Right renal cortex interstitium (tissue), 3 donors: ENCODE measurements around the gene EPB41. TPM values are rescaled to one million over a fixed set of nuclear protein-coding genes. Genes with fewer than 3 reads are reported as not detected.

Source experiments
- DNase-seq, 3 donors: peaks; one replicate each; pipeline ENCODE4 v3.0.0-alpha.2; 2013; ENCODE audit warnings: low read depth in 3 of 3, low spot score in 2 of 3
- polyA plus RNA-seq, 3 donors: library from polyadenylated mRNA; unstranded; fragments of 120-200 nt; gene quantifications; one replicate each; pipeline ENCODE4 v1.2.1, GENCODE V29; 2013; ENCODE audit not compliant: insufficient read length in 3 of 3

Gene EPB41
- polyA plus RNA-seq, 3 donors = 55.8 to 57.9 (median 56.5) TPM

GRCh38 chr1:28890435-28890834, 23.9 kb upstream of the EPB41 start:
- DNase-seq = no peak

- DNase-seq = no peak
These were observed 23.5 kb upstream of the EPB41 start for GRCh38 chr1:28890836-28891235.

DNA sequence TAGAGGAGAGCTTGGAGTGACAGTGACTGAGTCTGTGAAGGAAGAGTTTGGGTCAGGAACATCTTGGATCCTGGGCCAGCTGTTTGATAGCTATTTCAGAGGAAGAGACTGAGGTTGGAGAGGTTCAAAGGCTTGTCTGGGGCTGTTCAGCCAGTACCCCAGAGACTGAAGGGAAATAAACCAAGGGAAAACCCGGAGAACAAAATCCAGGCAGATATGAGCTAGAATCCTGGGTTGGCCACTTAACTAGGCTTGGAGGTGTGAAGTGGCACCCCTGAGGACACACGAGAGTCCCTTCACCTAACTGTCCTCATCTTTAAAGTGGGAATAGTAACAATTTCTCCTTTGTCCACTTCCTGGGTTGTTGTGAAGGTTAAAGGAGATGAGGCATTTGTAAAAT, 23.1 kb upstream of the EPB41 start:
- no peak for DNase-seq

- no peak for DNase-seq
These were observed 20.8 kb upstream of the EPB41 start for GRCh38 chr1:28893403-28894102.

- DNase-seq = no peak
These were observed 19.6 kb upstream of the EPB41 start for GRCh38 chr1:28894785-28895184.

GRCh38 chr1:28895896-28896608, 18.3 kb upstream of the EPB41 start:
- no peak for DNase-seq

GRCh38 chr1:28896609-28896986, 17.8 kb upstream of the EPB41 start:
- DNase-seq = no peak

- DNase-seq = no peak
These were observed 16.6 kb upstream of the EPB41 start for GRCh38 chr1:28897789-28898188.

DNA sequence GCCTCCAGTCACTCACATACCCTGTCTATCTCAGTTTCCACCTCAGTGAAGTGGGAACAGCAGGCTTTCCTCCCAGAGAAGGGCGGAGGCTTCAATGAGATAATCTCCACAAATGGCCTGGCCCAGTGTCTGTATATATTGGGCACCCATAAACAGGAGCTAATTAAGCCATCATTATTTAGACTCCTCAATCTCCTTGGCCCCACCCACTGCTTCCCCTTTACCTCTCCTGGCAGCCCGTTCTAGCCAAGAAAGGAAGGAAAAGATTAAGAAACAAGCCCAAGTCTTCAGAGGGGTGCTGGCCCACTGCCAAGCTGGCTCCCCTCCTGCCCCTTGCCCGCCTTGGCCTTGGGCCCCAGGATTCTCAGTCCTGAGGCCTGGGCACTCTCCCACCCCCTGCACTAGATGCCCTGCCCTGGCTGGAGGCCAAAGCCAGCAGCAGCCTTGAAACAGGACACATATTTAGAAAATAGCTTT, 15.9 kb upstream of the EPB41 start:
- no peak for DNase-seq

- no peak for DNase-seq
These were observed 15.1 kb upstream of the EPB41 start for GRCh38 chr1:28899267-28899666.

GRCh38 chr1:28900562-28900961, 13.8 kb upstream of the EPB41 start:
- no peak for DNase-seq

DNA sequence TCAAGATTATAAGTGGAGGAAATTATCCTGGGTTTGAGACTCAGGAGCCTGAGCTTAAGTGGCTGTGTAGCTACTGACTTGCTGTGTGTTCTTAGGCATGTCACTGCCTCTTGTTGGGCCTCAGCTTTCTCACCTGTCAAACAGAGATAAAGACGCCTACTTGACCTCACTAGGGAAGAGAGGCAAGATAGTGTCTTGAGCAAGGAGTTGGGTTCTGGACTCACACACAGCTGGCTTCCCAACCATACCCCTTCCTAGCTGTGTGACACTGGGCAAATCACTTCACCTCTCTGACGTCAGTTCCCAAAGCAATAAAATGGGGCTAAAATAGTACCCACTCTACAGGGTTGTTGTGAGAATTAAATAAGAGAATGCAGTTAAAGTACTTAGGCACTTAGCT, 11.6 kb upstream of the EPB41 start:
- no peak for DNase-seq

DNA sequence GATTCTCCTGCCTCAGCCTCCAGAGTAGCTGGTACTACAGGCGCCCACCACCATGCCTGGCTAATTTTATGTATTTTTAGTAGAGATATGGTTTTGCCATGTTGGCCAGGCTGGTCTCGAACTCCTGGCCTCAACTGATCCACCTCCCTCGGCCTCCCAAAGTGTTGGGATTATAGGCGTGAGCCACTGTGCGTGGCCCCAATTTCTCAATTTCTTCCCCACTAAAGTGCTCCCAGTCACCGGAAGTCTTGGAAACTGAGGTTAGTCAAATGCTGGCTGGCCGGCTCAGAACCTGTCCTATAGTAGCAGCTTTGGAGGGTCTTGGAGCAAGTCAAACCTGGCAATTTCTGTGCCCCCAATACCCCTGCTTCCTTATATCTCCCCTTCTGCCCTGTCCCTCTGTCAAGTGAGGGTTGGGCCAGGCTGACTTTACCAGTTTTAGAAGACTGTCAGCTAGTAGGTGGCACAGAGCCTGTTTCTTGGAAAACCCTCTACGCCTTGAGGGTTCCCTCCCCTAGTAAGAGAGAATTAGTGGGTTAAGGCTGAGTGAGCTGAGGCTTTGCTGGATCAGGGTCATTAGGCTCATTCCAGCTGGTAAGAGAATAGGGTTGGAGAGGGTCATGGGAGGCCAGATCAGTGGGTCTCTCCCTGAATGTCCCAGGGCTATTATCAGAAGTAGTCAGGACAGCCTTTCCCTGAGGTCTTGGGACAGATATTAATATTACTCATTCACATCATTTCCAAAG, 8.3 kb upstream of the EPB41 start:
- DNase-seq = no peak

DNA sequence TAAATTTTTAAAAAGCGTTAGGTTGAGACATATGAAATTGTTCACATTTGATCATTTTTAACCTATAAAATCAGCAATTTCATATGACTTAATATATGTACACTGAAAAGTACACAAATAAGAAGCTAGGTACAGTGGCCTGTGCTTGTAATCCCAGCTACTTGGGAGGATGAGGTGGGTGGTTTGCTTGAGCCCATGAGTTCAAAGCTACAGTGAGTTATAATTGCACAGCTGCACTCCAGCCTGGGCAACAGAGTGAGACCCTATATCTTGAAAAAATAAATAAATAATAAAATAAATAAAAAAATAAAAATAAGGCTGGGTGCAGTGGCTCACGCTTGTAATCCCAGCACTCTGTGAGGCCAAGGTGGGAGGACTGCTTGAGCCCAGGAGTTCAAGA, 5.2 kb upstream of the EPB41 start:
- DNase-seq = no peak

GRCh38 chr1:28910379-28911115, 3.8 kb upstream of the EPB41 start:
- no peak for DNase-seq

DNA sequence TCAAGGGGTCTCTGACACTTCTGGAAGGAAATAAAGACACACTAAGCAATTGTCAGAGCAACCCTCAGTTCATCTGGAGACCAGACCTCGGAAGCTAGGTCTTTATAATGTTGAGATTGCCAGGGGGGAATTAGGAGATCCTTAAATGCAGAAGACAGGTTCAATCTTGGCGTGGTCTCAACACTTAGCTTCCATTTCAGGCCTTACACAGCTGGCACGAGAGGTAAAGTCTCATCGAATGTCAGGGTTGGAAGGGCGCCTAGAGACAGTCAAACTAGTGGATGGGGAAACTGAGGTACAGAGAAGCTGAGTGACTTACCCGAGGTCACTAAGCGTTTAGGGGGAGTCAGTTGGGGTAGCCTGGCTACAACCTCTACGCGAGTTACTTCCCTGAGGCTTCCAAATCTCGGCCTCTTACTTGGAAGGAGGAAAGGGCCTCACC, 562 bp upstream of the EPB41 start:
- DNase-seq = no peak

DNA sequence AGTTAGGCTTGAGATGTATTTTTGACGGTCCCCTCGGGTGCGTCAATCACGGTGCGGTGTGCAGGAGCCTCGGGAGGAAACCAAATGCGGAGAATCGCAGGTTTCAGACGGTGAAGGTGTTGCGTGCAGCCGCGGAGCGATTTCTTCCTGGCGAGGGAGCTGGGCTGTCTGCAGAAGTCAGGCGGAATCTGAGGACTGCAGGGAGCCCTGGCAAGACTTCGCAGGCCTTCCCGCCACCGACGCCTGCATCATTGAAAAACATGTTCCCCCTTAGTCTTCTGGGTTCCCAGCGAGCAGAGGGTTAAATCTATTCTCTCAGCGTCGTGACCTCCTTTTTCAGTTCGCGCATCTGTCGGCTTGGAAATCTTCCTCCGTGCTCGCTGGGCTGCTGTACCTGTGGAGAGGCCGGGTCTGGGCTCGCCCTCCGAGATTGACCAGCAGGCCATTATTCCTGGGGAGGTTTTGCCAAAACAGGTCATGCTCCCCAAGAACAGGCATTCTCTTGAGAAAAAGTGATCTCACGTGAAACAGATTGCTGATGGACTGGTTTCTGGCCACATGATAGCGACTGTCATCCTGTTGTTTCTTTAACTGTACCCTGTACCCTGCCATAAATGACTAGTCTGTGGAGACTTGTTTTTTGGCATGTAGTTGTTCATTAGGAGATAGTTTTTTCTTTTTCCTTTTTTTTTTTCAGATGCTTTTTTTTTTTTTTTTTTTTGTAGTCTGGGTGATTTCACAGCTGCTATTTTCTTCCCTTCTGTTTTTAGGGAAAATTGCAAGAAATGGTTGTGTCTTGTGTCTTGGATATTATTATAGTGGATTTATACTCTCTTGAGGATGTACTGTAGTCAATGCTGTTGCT, 894 bp downstream of the EPB41 start:
- peak; percentile 46 to 53 (median 47) for DNase-seq

DNA sequence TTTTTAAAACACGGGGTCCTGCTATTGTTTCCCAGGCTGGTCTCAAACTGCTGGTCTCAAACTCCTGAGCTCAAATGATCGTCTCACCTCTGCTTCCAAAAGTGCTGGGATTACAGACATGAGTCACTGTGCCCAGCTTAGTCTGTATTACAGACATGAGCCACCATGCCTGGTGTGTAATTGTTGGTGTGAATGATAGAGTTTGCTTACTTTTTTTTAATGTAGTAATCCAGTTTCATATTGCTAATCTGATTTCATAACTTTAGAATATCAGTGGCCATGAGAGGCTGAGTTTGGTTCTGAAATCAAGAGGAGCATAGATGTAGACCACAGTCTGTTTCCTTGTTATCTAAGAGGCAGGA, 3.4 kb downstream of the EPB41 start:
- DNase-seq = no peak

- no peak for DNase-seq
These were observed 7.0 kb downstream of the EPB41 start for GRCh38 chr1:28921286-28921869.
